Stimulated activated CD4-positive, alpha-beta T cell treated with anti-CD3 and anti-CD28 coated beads, Interleukin-2, amount 100 ng/mL, for 4 hours (primary cell): ENCODE results near the gene AK5.
"Not testable (repeated sequence)": the region's sequence is repeated elsewhere in the genome, so short reads cannot be mapped to it uniquely, and the experiment has no call there.

Experiments used
- DNase-seq: peaks from one replicate; pipeline ENCODE4 v3.0.0-alpha.2; 2020; ENCODE audit warnings: low read depth

AK5 gene

GRCh38 chr1:77506771-77507170, 225.0 kb downstream of the AK5 start:
- DNase-seq: no peak

DNA sequence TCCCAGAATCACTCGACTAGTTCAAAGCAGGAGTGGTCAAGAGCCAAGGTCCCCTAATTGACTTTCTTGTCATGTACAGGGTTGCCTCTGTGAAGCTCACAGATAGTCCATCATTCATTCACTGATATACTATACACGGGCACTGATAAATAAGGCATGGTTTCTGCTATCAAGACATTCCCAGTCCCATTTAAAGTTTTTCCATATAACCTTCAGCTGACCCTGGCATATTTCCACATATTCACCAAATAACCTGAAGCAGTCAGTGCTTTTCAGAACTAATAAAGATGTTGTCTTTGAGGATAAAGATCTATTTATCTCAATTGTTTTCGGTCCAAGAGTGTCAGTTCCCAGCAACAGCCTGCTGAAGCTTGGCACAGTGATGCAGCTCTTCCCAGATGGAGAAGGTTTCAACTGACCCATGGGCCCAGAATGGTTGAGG, 227.3 kb downstream of the AK5 start:
- no peak for DNase-seq

DNA sequence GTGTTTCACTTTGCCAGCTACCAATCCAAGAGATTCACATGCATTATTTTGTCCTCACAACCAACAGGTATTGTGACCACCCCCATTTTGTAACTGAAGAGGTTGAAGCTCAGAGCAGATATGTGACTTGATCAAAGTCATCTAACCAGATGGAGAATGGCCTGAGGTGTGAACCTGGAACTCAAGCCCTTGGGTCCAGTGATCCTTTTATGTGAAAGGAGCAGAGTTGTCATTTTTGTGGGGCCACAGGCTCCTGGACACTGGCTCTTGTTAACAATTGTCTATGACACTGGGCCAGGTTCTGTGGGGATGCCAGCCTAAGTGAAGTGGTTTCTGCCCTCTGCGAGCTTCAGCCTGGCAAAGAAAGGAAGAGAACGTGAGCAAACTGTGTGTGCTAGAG, 228.1 kb downstream of the AK5 start:
- DNase-seq: no peak

- no peak for DNase-seq
Observed at GRCh38 chr1:77511440-77511840, 229.6 kb downstream of the AK5 start.

DNA sequence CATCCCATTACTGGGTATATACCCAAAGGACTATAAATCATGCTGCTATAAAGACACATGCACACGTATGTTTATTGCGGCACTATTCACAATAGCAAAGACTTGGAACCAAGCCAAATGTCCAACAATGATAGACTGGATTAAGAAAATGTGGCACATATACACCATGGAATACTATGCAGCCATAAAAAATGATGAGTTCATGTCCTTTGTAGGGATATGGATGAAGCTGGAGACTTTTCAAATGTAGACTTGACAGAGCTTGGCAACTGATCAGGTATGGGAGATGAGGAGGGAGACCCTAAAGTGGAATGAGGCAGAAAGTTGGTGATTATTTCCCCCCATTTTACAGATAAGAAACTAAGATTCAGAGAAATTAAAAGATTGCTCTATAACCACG, 230.8 kb downstream of the AK5 start:
- DNase-seq: not testable (repeated sequence)

- no peak for DNase-seq
Observed at GRCh38 chr1:77513839-77514763, 232.3 kb downstream of the AK5 start.

DNA sequence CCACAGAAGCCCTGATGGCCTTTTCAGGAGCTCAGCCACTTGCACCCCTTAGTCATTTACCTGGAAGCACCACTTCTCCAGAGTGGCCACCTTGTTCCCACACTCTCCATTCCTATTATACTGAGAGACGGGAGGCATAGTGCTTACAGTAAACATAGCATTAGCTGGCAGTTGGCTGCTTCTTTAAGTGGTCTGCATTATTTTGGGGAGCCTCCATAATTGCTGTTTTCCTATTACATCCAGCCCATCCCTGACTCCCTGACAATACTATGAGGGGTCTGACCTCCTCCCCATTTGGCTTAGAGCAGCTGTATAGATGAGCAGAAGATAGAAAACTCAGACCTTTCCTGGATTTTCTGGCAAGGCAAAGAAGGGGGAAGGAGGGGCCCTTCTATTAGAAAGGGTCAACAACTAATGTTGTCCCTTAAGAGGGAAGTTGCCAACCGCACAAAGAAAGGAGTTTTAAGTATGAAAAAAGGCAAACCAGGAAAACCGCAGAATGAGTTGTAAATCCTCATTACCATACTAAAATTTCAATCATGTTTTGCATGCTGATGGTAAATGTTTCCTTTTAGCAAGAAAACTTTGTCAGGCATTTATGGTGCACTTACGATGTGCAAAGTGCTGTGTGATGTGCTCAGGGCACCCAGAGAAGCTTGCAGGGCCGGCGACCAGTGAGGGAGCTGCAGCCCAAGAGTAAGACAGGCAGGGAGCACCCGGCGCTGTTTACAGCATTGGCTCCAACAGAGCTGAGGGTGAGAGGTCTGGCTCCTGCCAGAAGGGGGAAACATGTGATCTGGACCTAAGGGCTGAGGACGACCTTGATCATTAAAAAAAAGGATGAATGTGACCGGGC, 233.3 kb downstream of the AK5 start:
- DNase-seq: no peak

DNA sequence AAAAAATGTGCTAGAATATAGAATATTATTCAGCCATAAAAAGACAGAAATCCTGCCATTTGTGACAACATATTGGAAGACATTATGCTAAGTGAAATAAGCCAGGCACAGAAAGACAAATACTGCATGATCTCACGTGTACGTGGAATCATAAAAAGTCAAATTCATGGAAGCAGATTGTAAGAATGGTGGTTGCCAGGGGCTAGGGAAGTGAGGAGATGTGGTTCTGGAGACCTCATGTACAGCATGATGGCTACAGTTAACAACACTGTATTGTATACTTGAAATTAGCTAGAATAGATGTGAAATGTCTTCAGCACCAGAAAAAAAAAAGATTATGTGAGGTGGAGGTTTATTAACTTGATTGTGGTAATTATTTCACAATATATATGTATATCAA, 234.3 kb downstream of the AK5 start:
- no peak for DNase-seq

DNA sequence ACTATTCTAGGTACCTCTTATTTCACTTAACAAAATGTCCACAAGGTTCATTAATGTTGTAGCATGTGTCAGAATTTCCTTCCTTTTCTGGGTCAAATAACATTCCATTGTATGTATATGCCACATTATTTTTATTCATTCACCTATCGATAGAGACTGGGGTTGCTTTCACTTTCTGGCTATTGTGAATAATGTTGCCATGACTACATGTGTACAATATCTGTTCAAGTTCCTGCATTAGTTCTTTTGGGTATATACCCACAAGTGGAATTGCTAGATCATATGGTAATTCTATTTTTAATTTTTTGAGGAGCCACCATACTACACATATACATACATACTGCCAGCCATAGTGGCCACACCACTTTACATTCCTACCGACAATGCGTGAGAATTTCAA, 242.2 kb downstream of the AK5 start:
- no peak for DNase-seq

GRCh38 chr1:77531149-77531548, 249.3 kb downstream of the AK5 start:
- DNase-seq: not testable (repeated sequence)

DNA sequence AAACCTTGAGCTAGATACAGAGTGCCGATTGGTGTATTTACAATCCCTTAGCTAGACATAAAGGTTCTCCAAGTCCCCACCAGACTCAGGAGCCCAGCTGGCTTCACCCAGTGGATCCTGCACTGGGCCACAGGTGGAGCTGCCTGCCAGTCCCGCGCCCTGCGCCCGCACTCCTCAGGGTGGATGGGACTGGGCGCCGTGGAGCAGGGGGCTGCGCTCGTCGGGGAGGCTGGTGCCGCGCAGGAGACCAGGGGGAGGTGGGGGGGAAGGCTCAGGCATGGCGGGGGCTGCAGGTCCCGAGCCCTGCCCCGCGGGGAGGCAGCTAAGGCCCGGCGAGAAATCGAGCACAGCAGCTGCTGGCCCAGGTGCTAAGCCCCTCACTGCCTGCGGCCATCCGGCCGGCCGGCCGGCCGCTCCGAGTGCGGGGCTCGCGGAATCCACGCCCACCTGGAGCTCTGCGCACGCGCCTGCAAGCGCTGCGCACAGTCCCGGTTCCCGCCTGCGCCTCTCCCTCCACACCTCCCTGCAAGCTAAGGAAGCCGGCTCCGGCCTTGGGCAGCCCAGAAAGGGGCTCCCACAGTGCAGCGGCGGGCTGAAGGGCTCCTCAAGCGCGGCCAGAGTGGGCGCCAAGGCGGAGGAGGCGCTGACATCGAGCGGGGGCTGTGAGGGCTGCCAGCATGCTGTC, 249.9 kb downstream of the AK5 start:
- not testable (repeated sequence) for DNase-seq

DNA sequence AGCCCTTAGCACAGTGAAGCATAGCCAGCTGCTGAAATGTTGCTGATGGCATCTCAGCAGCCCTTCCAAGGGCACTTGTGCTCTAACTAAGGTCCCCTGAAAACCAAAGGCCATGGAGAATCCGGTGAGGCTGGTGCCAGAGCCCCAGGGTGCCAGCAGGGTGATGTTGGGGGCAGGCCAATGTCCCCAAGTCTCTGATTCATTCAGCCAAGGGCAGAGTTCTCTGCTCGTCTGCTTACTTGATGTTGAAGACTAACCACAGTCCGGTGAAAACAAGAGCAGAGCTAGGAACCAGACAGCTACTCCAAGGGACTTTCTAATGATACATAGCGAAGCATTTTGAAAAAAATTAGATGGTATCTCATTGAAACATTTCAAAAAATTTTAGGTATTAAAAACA, 250.8 kb downstream of the AK5 start:
- DNase-seq: no peak

- peak; percentile 39 for DNase-seq
Observed at GRCh38 chr1:77533660-77534305, 252.0 kb downstream of the AK5 start.

- DNase-seq: no peak
Observed at GRCh38 chr1:77534456-77534855, 252.6 kb downstream of the AK5 start.

GRCh38 chr1:77536813-77537212, 255.0 kb downstream of the AK5 start:
- DNase-seq: no peak

DNA sequence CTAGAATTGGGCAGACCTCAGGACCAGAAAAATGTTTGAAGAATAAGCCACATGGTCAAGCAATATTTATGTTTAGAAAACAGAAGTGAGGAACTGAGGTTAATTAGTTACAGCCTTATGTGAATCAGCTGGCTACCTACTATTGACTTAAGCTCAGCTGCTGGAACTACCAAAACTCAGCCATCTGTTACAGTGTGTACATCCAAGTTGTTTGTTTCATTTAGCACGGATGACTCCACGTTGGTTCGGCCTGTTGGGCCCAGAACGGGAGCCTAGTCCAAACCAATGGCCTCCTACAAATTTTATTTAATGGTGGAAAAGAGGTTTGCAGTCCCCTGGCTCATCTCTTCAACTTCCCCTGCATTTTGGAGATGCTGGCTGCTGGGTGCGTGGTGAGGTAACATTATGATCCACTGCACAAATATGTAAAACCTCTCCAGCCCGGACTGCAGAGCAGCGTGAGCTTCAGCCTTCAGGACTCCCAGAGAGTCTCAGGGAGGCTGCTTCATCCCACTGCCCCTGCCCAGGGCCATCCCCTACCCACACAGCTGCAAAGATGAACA, 257.2 kb downstream of the AK5 start:
- no peak for DNase-seq

- no peak for DNase-seq
Observed at GRCh38 chr1:77539519-77540142, 257.8 kb downstream of the AK5 start.

DNA sequence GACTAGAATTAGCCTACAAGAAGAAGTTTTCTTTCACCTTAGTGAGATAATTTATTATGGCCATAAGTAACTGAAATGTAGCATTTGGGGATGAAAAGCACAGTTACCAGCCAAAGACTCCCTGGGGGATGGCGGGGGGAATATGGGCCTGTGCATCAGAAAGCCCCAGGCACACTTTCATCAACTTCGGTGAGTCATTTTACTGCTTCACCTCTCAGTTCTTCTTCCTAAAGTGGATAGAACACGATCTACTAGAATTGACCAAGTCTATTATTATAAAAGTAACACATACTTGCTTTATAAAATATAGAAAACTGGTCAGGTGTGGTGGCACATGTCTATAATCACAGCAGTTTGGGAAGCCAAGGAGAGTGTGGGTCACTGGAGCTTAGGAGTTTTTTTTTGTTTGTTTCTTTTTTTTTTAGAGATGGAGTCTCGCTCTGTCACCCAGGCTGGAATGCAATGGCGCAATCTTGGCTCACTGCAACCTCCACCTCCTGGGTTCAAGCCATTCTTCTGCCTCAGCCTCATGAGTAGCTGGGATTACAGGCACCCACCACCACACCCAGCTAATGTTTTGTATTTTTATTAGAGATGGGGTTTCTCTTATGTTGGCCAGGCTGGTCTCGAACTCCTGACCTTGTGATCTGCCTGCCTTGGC, 258.8 kb downstream of the AK5 start:
- DNase-seq: no peak

- DNase-seq: no peak
Observed at GRCh38 chr1:77541162-77541545, 259.3 kb downstream of the AK5 start.

DNA sequence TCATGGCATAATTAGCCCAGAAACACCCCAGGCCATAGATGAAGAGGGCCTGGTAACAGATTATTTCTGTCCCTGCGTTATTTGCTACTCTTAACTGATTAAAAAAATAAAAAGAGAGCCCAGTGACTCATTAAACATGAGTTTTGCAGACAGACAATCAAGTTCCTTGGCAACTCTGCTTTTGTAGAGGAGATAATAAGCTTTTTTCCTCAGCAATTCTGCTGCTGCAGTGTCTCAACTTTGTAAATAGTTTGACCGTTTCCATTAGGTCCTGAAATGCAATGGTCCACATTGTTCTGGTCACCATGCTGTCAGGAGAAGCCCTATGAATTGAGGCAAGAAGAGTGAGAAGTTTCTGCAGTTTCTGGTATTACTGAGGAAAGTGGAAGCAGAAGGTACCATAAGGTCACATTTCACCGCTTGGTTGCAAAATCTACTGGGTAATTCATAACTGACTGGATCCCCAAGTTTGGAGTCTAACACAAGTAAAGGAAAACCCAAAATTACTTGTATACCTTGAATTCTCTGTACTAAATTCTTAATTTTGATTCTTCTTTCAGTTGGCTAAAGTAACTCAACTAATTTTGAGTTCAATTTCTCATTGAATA, 261.1 kb downstream of the AK5 start:
- no peak for DNase-seq
